ENCODE data around the gene LINGO4. TPM values are rescaled to one million over a fixed set of nuclear protein-coding genes. Genes with fewer than 3 reads are reported as not detected.

The LINGO4 gene
- total RNA-seq, 2 donors from 2014 or later, result 0.12 to 0.13 TPM

DNA sequence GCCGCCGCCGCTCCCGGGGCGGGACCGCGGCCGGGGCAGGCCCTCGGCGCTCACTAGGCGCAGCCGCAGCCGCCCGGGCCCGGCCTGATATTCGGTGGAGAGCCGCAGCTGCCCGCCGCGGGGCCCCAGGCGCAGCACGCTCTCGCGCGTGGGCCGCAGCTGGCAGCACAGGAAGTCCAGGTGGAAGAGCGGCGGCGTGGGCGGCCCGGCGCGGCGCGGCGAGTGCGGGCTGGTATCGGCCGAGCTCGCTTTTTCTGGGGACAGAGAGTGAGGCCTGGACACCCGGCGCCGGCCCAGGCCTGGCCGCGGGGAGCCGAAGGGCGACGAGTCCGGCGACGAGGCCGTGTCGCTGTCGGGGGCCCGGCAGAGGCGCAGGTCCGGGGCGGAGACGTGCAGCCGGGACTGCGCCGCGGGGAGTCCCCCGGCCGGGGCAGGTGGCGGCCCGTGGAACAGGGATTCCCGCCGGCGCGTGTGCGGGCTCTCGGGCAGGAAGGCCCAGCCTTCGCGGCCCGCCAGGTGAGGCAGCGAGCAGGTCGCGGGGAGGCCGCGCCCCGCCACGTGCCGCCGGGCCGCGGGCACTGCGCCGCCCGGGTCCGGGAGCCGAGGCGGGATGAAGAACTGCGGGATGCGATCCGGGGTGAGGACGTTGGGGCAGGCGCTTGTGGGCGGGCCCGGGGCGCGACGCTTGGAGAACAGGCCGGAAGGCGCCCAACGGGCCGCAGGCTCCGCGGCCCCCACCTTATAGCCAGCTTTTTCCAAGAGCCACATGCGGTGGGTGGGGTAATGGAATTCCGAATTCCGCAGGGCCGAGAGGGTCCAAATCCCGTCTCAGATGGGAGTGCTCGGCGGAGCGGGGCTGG is 33.2 kb upstream of the LINGO4 start:
- Histone ChIP-seq H3K9me3 (no peaks in the 10 kb centered on the region), H3K4me3 (peak overlapping the region; percentile 25), H3K4me1 (no peaks in the 10 kb centered on the region), H3K9ac (ENCODE audit: low read depth in 2 of 2, low read length in 2 of 2) (peak overlapping the region; percentile 36 to 89), H3K27ac (no peak overlapping the region), H3K36me3 (no peaks in the 10 kb centered on the region), H3K27me3 (peaks cover 6% of the 10 kb centered on the region)
- intact Hi-C loops (cut with DNase I), result loop anchor here (10.0 kb wide), 2 partner anchors 144 to 244 kb away; no protein-coding TSS in a partner anchor
- no peak for DNase-seq
- TF ChIP-seq, protein P1, sequence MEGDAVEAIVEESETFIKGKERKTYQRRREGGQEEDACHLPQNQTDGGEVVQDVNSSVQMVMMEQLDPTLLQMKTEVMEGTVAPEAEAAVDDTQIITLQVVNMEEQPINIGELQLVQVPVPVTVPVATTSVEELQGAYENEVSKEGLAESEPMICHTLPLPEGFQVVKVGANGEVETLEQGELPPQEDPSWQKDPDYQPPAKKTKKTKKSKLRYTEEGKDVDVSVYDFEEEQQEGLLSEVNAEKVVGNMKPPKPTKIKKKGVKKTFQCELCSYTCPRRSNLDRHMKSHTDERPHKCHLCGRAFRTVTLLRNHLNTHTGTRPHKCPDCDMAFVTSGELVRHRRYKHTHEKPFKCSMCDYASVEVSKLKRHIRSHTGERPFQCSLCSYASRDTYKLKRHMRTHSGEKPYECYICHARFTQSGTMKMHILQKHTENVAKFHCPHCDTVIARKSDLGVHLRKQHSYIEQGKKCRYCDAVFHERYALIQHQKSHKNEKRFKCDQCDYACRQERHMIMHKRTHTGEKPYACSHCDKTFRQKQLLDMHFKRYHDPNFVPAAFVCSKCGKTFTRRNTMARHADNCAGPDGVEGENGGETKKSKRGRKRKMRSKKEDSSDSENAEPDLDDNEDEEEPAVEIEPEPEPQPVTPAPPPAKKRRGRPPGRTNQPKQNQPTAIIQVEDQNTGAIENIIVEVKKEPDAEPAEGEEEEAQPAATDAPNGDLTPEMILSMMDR (IDR thresholded peaks at IDR 0.05), result no peak

DNA sequence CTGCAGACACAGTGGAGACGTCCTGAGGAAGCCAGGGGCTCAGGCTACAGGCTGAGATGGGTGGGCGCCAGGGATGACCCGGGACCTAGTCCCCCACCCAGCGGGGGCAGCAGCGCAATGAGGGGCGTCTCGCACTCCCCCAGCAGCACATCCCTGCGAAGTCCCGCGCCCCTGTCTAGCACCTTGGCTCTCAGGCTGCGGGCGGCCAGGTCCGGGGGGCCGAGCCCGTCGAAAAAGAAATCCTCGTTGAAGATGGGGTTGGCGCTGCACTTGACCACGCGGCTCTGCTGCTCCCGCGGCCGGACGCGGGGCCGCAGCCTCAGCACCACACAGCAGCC is 32.6 kb upstream of the LINGO4 start:
- no peaks in the 10 kb centered on the region for H3K4me1 ChIP-seq
- H3K36me3 ChIP-seq, result no peaks in the 10 kb centered on the region
- peak overlapping the region; percentile 2 to 36 for H3K9ac ChIP-seq (ENCODE audit: low read depth in 2 of 2, low read length in 2 of 2)
- no peaks in the 10 kb centered on the region for H3K9me3 ChIP-seq
- peak overlapping the region; percentile 46 for H3K27ac ChIP-seq
- DNase-seq, result no peak
- TF ChIP-seq, protein P1 (IDR thresholded peaks at IDR 0.05), result no peak
- peaks cover 6% of the 10 kb centered on the region for H3K27me3 ChIP-seq
- peak overlapping the region; percentile 25 for H3K4me3 ChIP-seq
- intact Hi-C loops (cut with DNase I), result loop anchor here (10.0 kb wide), 2 partner anchors 143 to 243 kb away; no protein-coding TSS in a partner anchor

DNA sequence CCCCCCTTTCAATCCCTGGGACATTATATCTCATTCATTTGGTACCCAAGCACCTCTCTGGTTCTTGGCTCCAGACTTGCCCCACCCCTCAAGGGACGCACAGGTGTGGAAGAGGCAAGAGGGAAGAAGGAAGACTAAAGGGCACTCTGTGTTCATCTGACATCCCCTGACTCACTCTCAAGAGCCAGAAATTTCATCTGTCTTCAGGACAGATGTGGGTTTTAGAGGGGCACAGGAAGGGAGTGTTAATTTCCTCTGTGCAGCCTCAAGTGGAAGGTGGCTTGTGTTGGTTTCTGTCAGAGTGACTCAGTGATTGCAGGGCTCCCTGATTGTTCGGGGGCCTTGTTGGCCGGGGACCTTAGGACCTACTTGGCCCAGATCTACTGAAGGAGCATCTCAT is 32.0 kb upstream of the LINGO4 start:
- peak overlapping the region in 1 of 2 donors; percentile 2 for H3K9ac ChIP-seq (ENCODE audit: low read depth in 2 of 2, low read length in 2 of 2)

DNA sequence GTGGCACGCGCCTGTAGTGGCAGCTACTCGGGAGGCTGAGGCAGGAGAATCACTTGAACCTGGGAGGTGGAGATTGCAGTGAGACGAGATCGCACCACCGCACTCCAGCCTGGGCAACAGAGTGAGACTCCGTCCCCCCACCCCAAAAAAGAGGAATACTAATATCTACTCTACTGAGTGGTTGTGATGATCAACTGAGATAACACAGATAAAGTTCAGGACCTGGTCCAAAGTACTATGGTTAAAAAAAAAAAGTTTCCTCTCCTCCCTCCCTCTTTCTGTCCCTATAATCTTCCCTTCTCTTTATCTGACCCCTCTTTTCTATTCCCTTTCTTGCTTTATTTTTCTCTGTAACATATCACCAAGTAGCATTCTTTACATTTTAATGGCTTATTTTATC is 30.4 kb upstream of the LINGO4 start:
- Histone ChIP-seq H3K9me3 (no peaks in the 10 kb centered on the region), H3K27ac (no peak overlapping the region), H3K4me1 (peaks cover 10% of the 10 kb centered on the region), H3K27me3 (peaks cover 6% of the 10 kb centered on the region), H3K36me3 (no peaks in the 10 kb centered on the region), H3K9ac (ENCODE audit: low read depth in 2 of 2, low read length in 2 of 2) (peak overlapping the region in 1 of 2 donors; percentile 2), H3K4me3 (no peak overlapping the region)
- intact Hi-C loops (cut with DNase I), result loop anchor here (10.0 kb wide), 2 partner anchors 141 to 241 kb away; no protein-coding TSS in a partner anchor
- TF ChIP-seq, protein P1 (IDR thresholded peaks at IDR 0.05), result no peak
- no peak for DNase-seq

More for the DNA sequence above, 32.0 kb upstream of the LINGO4 start:
- no peaks in the 10 kb centered on the region for H3K9me3 ChIP-seq
- H3K36me3 ChIP-seq, result no peaks in the 10 kb centered on the region
- peaks cover 6% of the 10 kb centered on the region for H3K4me1 ChIP-seq
- TF ChIP-seq, protein P1 (IDR thresholded peaks at IDR 0.05), result no peak
- peaks cover 6% of the 10 kb centered on the region for H3K27me3 ChIP-seq
- DNase-seq, result no peak
- peak overlapping the region; percentile 46 for H3K27ac ChIP-seq
- H3K4me3 ChIP-seq, result no peak overlapping the region
- intact Hi-C loops (cut with DNase I), result loop anchor here (10.0 kb wide), 2 partner anchors 142 to 242 kb away; no protein-coding TSS in a partner anchor

DNA sequence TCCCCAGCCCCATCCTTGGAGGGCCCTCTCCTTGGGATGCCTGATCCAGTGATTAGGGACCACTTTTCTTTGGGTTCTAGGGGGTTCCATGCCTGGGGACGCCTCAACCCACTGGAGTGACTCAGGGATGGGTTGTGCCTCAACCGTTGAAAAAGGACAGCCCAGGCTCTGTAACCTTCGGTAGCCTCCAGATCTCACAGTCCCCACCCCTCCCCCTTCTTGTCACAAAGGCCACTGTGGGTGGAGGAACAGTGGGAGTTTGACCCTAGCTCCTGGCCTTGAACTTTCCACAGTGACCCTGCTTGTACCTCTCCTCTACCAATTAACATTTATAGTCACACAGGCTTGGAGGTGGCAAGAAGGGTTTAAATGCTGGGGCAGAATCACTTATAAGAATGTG is 29.0 kb upstream of the LINGO4 start:
- TF ChIP-seq, protein P1 (IDR thresholded peaks at IDR 0.05), result no peak
- no peak overlapping the region for H3K4me3 ChIP-seq
- H3K27me3 ChIP-seq, result peaks cover 6% of the 10 kb centered on the region
- H3K36me3 ChIP-seq, result no peaks in the 10 kb centered on the region
- H3K9ac ChIP-seq (ENCODE audit: low read depth in 2 of 2, low read length in 2 of 2), result peak overlapping the region in 1 of 2 donors; percentile 54
- DNase-seq, result no peak
- H3K9me3 ChIP-seq, result no peaks in the 10 kb centered on the region
- no peak overlapping the region for H3K27ac ChIP-seq
- intact Hi-C loops (cut with DNase I), result loop anchor here (10.0 kb wide), 2 partner anchors 139 to 239 kb away; no protein-coding TSS in a partner anchor
- H3K4me1 ChIP-seq, result peaks cover 14% of the 10 kb centered on the region

Measured in colonic mucosa (tissue), 4 donors.